Neural cell (in vitro differentiated cells): ENCODE results near the gene NAV1. TPM values are rescaled to one million over a fixed set of nuclear protein-coding genes. Genes with fewer than 3 reads are reported as not detected.

ENCODE experiments used
- H2AFZ ChIP-seq: fragments of 200-600, 300-800 bp; sonication (generic), shearing (Covaris generic); 2 replicates; pipeline ENCODE4 v1.6.0; 2014; ENCODE audit warnings: low read depth, mild to moderate bottlenecking, antibody characterized with exemption, low read length, moderate library complexity
- H3F3A ChIP-seq: fragments of 200-600 bp; shearing (Covaris generic); 2 replicates; pipeline ENCODE4 v1.6.1; 2016; ENCODE audit warnings: mild to moderate bottlenecking, moderate library complexity, mixed read lengths, antibody characterized with exemption, low read length; ENCODE audit not compliant: insufficient read depth, poor library complexity, severe bottlenecking
- H3K27ac ChIP-seq: fragments of 200-600, 300-800 bp; sonication (generic), shearing (Covaris generic); 2 replicates; pipeline ENCODE4 v1.5.1; 2014; ENCODE audit warnings: mild to moderate bottlenecking, low read length, moderate library complexity
- H3K27me3 ChIP-seq: fragments of 300-800, 200-600 bp; sonication (generic), shearing (Covaris generic); 2 replicates; pipeline ENCODE4 v1.6.0; 2014; ENCODE audit warnings: mild to moderate bottlenecking, low read depth, low read length, moderate library complexity; ENCODE audit not compliant: insufficient read depth
- H3K36me3 ChIP-seq: fragments of 300-800, 200-600 bp; sonication (generic), shearing (Covaris generic); 2 replicates; pipeline ENCODE4 v1.5.1; 2014; ENCODE audit warnings: mild to moderate bottlenecking, antibody characterized with exemption, low read length, moderate library complexity; ENCODE audit not compliant: insufficient read depth
- H3K4me2 ChIP-seq: fragments of 300-800, 200-600 bp; sonication (generic), shearing (Covaris generic); 2 replicates; pipeline ENCODE4 v1.6.0; 2014; ENCODE audit warnings: mild to moderate bottlenecking, low read length
- H3K4me3 ChIP-seq: fragments of 300-800, 200-600 bp; sonication (generic), shearing (Covaris generic); 2 replicates; pipeline ENCODE4 v1.5.1; 2014; ENCODE audit warnings: mild to moderate bottlenecking, low read length, moderate library complexity
- H3K79me2 ChIP-seq: fragments of 200-600 bp; shearing (Covaris generic); replicated peaks from 2 replicates; pipeline ENCODE4 v1.6.0; 2014; ENCODE audit warnings: mild to moderate bottlenecking, low read length, moderate library complexity; ENCODE audit not compliant: insufficient read depth
- H3K9ac ChIP-seq: fragments of 300-800, 200-600 bp; sonication (generic), shearing (Covaris generic); 2 replicates; pipeline ENCODE4 v1.6.1; 2016; ENCODE audit warnings: mild to moderate bottlenecking, low read length, mixed read lengths
- H3K9me2 ChIP-seq: fragments of 200-600 bp; shearing (Covaris generic); 2 replicates; pipeline ENCODE4 v1.6.1; 2016; ENCODE audit warnings: mild to moderate bottlenecking, low read length, mixed read lengths; ENCODE audit not compliant: insufficient read depth
- H3K9me3 ChIP-seq: fragments of 200-600, 300-800 bp; sonication (generic), shearing (Covaris generic); 2 replicates; pipeline ENCODE4 v1.6.1; 2016; ENCODE audit warnings: mild to moderate bottlenecking, mixed run types, low read length, moderate library complexity, mixed read lengths
- H4K20me1 ChIP-seq: fragments of 200-600 bp; shearing (Covaris generic); 2 replicates; pipeline ENCODE4 v1.6.1; 2016; ENCODE audit warnings: mild to moderate bottlenecking, mixed run types; ENCODE audit not compliant: insufficient read depth
- CTCF ChIP-seq: fragments of 450-650 bp; IDR thresholded peaks from 2 replicates; pipeline ENCODE4 v1.5.1; 2014; ENCODE audit warnings: antibody characterized with exemption, mild to moderate bottlenecking, moderate library complexity; ENCODE audit not compliant: poor library complexity, severe bottlenecking
- EP300 ChIP-seq: fragments of 450-650 bp; conservative IDR thresholded peaks from 2 replicates; pipeline ENCODE4 v1.6.1; 2014; ENCODE audit warnings: antibody characterized with exemption, mild to moderate bottlenecking, moderate library complexity; ENCODE audit not compliant: poor library complexity, severe bottlenecking
- MXI1 ChIP-seq: fragments of 450-650 bp; conservative IDR thresholded peaks from 2 replicates; pipeline ENCODE4 v1.6.1; 2014; ENCODE audit warnings: antibody characterized with exemption, mild to moderate bottlenecking; ENCODE audit not compliant: poor library complexity, severe bottlenecking
- POLR2AphosphoS5 ChIP-seq: IDR thresholded peaks from 2 replicates; pipeline ENCODE4 v1.6.1; 2012
- RAD21 ChIP-seq: fragments of 450-650 bp; conservative IDR thresholded peaks from 2 replicates; pipeline ENCODE4 v1.6.1; 2014; ENCODE audit warnings: antibody characterized with exemption, mild to moderate bottlenecking, moderate library complexity
- SMC3 ChIP-seq: fragments of 450-650 bp; conservative IDR thresholded peaks from 2 replicates; pipeline ENCODE4 v1.6.1; 2014; ENCODE audit warnings: antibody characterized with exemption, mild to moderate bottlenecking, moderate library complexity; ENCODE audit not compliant: poor library complexity
- TAF1 ChIP-seq: IDR thresholded peaks from 2 replicates; pipeline ENCODE4 v1.6.1; 2012; ENCODE audit warnings: low read depth
- polyA plus RNA-seq: library from polyadenylated mRNA; depleted of rRNA; stranded (reverse); fragments of >200 nt; gene quantifications from 2 replicates; pipeline ENCODE4 v1.2.3, GENCODE V29; 2014

NAV1 gene
- polyA plus RNA-seq, 1 donor from 2014 or later: 33.2 TPM

GRCh38 chr1:201509601-201510374, 29.1 kb upstream of the NAV1 start (continued):
- TF ChIP-seq CTCF: no peak
- TF ChIP-seq SMC3: no peak

GRCh38 chr1:201510734-201511133, 28.2 kb upstream of the NAV1 start:
- no peak overlapping the region for H3K9ac ChIP-seq
- no peaks in the 10 kb centered on the region for H3F3A ChIP-seq
- no peaks in the 10 kb centered on the region for H3K9me3 ChIP-seq
- no peak for TF ChIP-seq CTCF
- TF ChIP-seq TAF1: no peak
- TF ChIP-seq RAD21: no peak
- TF ChIP-seq POLR2AphosphoS5: no peak
- TF ChIP-seq EP300: no peak
- no peak for TF ChIP-seq MXI1
- TF ChIP-seq SMC3: no peak
- H3K4me2 ChIP-seq: no peak overlapping the region
- no peaks in the 10 kb centered on the region for H3K79me2 ChIP-seq
- no peaks in the 10 kb centered on the region for H4K20me1 ChIP-seq
- H3K9me2 ChIP-seq: no peaks in the 10 kb centered on the region
- H3K4me3 ChIP-seq: no peak overlapping the region
- no peaks in the 10 kb centered on the region for H3K36me3 ChIP-seq
- peaks cover 17% of the 10 kb centered on the region for H3K27me3 ChIP-seq
- H2AFZ ChIP-seq: no peak overlapping the region
- no peak overlapping the region for H3K27ac ChIP-seq

- Histone ChIP-seq H3K4me2 (no peak overlapping the region), H3K4me3 (no peak overlapping the region), H3K36me3 (no peaks in the 10 kb centered on the region), H3K27me3 (peaks cover 14% of the 10 kb centered on the region), H2AFZ (no peak overlapping the region), H3K9me3 (no peaks in the 10 kb centered on the region), H4K20me1 (no peaks in the 10 kb centered on the region), H3K79me2 (no peaks in the 10 kb centered on the region), H3K27ac (no peak overlapping the region), H3K9me2 (no peaks in the 10 kb centered on the region), H3K9ac (no peak overlapping the region), H3F3A (no peaks in the 10 kb centered on the region)
- TF ChIP-seq EP300 (no peak), MXI1 (no peak), POLR2AphosphoS5 (no peak), SMC3 (no peak)
Measured at GRCh38 chr1:201511396-201511940, 27.5 kb upstream of the NAV1 start.
